T47D (cell line): Measurements from ENCODE around the gene EZH1.
"Not testable (repeated sequence)": the region's sequence is repeated elsewhere in the genome, so short reads cannot be mapped to it uniquely, and the experiment has no call there.

Experiments used
- DNase-seq, 2 experiments: peaks; one replicate each; pipeline versions ENCODE4 v3.0.0 to v3.0.0-alpha.2; 2011 to 2012; ENCODE audit warnings: low read depth in 1 of 2, low spot score in 1 of 2
- JUND ChIP-seq: IDR thresholded peaks from 2 replicates; pipeline ENCODE4 v1.6.1; 2012; ENCODE audit warnings: low read depth
- in situ Hi-C: cut with HindIII; loops from 2 replicates; pipeline ENCODE4 v1.10.0; 2016; ENCODE audit warnings: low sequenced_read_pairs, low pct_unique_long_range_greater_than_20kb

The EZH1 gene

DNA sequence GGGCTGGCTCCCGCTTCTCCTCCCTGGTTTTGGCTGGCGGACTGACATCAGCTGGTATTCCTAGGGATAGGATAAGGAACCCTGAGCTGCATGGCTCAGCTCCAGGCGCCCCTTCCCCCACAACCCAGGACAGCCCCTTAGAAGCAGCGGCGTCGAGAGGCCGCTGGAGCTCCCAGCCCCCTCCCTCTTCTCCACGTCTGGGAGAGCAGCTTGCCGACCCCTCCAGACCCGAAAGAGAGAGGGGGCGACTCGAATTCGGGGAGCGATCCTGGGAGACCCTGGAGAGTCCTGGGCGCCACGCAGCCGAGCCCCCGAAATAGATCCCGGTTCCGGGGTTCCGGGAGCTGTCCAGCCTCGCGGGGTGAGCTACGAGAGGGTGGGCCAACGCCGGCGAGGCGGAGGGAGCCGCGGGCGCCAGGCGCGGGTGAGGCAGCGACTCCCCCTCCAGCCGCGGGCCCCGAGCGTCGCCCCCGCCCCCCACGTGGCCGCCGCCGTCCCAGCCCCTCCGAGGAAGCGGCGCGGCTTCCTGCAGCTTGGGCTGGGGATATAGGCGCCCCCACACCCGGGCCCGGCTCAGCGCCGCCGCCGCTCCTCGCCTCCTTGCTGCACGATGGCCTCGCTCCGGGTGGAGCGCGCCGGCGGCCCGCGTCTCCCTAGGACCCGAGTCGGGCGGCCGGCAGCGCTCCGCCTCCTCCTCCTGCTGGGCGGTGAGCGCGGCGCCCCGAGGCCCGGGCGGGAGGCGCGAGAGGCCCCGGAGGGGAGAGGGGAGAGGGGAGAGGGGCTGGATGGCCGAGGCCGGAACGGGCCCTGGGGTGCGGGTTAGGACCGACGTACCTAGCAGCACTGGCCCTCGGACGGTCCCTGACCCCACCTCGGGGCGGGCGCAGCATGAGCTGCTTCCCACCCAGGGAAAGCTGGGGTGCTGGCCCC, 16.1 kb upstream of the EZH1 start, which contains the start of gene RAMP2:
TSS of gene RAMP2 (plus strand) at position 576 of the 930 bp plus-strand sequence. CDS start at position 611, 35 bp downstream.
- in situ Hi-C loops: no loop called here
- DNase-seq: no peak
- no peak for TF ChIP-seq JUND

DNA sequence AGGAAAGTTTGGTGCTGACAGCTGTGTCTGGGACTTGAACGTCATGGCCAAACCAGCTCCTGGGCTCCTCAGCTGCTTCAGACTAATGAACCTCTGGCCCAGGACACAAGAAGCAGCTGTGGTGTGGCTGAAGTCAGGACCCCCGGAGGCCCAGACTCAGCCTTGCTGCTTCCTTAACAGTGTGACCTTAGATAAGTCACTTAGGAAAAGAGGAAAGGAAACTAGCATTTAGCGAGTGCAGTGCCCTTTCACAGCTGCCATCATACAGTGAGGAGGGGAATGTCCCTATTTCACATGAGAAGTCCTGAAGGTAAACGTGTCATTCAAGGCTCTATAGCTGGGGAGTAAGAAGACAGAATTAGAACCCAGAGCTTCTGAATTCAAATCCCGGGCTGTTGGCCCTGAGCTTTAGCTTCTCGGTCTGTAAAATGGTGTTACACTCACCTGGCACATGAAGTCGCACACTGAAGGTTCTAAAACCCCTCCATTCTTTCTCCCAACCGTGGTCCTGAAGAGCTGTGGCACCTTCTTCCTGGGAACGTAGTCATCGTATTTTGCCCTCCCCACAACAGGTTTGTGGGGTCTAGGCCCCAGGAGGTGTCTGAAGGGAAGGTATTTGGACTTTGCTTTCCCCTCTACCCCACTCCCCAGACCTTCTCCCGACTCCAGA, 15.3 kb upstream of the EZH1 start:
- no peak for TF ChIP-seq JUND
- in situ Hi-C loops: no loop called here
- no peak for DNase-seq

DNA sequence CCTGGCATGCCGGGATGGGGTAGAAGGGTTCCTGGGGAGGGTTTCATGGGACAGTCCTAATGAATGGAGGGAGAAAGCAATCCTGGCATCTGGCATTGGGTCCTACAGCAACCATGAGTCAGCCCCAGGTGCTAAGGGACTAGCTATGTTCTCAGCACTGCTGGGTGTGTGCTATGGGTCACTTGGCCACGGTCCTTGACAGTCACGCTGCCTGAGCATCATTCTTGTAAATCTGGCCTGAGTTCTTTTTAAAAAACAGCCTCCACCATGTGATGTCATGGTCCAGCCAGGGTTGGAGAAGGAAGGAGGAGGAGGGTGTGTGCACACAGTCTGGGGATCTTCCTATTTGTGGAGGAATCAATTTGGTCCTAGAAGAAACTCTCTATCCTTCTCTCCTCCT, 9.9 kb upstream of the EZH1 start:
- no peak for DNase-seq
- in situ Hi-C loops: no loop called here
- no peak for TF ChIP-seq JUND

DNA sequence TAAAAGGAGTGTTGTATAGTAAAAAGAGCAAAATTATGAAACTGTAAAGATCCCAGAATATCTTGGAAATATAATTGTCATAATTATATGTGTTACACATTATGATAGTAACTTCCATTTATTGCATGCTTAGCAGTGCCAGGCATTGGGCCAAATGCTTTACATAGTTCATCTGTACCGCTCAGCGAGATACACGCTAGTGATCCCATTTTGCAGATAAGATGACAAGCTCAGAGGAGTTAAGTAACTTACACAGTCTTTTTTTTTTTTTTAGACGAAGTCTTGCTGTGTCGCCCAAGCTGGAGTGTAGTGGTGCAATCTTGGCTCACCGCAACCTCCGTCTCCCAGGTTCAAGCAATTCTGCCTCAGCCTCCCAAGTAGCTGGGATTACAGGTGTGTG, 6.8 kb upstream of the EZH1 start:
- TF ChIP-seq JUND: no peak
- in situ Hi-C loops: no loop called here
- DNase-seq: no peak

DNA sequence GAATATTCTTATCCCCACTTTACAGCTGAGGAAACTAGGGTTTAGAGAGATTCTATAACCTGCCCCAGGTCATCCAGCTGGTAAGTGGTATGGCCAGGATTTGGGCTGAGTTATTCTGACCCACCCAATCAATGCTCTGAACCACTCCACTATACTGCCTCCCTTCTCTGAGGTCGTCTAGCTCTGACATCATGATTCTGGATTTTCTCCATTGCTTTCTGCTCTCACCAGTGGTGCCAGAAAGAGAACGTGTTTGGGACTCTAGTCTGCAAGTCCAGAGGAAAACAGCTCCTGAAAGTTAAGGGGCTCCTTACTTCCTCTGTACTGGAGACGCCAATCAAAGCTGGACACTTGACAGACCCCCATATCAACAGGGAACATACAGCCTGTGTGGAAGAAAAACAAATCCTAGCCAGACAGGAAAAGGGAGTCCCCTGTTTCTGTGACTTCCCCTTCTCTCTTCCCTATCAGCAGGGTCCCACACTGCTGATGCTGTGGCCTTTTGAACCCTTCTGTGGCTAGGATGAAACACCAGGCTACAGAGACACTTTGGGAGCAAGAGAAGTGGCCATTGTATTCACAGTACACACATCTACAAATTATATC, 6.0 kb upstream of the EZH1 start:
- TF ChIP-seq JUND: no peak
- no peak for DNase-seq
- in situ Hi-C loops: no loop called here

DNA sequence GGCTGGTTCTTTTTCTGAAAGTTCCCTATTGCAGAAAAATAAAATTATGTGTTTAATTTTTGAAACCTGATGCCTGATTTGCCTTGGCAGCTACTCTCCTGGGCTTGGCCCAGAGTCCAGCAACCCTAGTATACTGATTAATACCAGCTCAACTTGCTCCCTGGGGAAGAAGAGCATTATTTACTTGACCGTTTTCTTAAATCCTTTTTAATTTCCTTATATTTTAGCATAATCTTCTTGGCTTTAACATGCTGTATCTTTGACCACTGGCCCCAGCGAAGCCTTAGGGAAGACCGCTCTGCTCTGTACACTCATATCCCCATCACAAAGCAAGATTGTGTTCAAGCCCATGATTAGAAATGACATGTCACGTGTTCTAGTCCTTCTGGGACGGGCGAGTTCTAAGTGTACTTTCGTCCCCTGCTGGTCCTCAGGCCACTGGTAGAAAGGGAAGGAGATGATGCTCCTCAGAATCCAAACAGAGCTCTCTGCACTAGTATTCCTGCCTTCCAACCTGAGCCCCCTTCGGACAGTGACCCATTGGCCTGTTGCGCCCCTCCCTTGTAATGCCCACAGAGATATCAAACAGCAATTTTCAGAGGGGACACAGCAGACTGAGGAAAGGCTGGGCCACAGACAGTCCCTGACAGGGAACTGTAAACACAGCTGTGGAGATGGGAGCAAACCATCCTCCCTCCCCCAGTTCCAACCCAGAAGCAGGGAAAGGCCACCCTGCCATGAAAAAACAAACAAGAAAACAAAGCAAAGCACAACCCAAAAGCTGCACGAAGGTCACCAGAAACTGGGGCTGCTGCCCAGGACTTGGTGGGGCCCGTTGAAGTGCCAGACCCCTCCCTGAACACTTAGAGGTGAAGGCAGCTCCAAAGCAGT, 4.3 kb upstream of the EZH1 start:
- DNase-seq: no peak
- in situ Hi-C loops: no loop called here

DNA sequence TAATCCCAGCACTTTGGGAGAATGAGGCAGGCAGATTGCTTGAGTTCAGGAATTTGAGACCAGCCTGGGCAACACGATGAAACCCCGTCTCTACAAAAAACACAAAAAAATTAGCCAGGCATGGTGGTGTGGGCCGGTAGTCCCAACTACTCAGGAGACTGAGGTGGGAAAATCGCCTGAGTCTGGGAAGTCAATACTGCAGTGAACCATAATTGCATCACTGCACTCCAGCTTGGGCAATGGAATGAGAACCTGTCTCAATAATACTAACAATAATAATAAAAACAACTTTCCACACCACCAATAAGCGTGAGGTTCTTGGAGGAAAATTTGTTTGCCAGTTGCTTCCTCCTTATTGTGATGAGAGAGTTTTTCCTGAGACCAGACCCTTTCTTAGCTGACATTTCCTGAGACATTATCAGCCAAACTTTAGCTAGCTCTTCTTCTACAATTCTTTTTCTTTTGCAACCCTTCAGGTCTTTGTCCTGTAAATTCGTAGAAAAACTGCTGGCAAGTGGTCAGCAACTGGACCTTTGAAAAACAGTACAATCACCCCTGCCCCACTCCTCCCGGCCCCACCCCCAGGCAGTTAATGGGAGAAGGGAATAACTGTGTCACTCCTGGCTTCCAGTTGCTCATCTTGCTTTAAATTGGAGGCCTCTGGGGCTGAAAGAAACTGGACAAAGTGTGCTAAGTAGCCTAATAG, 3.5 kb upstream of the EZH1 start:
- DNase-seq: no peak
- no peak for TF ChIP-seq JUND
- in situ Hi-C loops: no loop called here

More for the DNA sequence above, 4.3 kb upstream of the EZH1 start:
- no peak for TF ChIP-seq JUND

DNA sequence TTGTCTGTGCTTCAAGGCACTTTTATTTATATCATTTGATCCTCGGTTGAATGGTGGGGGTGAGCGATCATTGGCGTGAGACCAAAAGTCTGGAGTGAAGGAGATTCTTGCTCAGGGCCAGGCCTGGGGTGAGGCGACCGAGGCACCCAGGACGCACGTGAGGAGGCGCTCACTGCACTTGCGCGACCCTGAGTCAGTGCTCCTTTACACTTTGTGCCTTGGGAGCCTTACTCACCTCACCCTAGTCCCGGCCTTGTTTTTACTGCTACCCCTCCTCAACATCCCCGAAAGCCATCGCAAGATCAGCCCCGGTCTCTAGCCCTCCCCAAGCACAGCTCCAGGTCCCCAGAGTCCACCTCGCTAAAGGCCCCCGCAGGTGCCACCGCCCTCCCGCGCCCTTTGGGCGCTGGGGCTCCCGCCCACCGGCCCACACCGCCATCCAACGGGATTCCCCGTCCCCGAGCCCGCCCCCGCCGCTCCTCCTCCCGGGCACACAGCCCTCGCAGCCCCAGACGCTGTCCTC, 496 bp downstream of the EZH1 start:
- in situ Hi-C loops: no loop called here
- DNase-seq: peak; percentile 70 to 75
- TF ChIP-seq JUND: no peak

DNA sequence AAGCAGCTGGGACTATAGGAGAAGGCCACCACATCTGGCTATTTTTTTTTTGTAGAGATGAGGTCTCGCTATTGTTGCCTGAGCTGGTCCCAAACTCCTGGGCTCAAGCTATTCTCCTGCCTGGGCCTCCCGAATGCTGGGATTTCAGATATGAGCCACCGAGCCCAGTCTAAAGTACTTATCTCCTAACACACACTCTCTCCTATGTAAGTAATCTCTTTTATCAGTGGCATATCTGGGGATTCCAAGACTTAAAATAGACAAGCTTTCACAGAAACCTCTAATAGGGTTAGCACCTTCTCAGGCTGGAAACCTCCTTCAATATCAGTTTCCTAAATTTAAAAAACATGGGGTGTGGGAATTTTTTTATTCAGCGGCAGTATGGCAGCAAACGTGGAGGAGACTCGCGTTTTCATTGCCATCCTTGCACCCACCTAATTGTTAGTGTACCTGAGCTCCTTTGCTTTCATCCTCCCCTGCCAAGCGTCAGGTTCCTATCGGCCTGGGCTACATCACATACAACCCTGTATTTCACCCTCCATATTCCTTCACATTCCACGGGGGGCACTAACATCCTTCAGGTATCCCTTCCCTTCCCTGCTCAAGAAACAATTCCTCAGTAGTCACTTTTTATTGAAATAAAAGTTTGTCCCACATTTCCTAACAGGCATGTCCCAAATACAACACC, 1.1 kb downstream of the EZH1 start:
- TF ChIP-seq JUND: no peak
- peak in 1 of 2 experiments; percentile 38 for DNase-seq
- in situ Hi-C loops: no loop called here

DNA sequence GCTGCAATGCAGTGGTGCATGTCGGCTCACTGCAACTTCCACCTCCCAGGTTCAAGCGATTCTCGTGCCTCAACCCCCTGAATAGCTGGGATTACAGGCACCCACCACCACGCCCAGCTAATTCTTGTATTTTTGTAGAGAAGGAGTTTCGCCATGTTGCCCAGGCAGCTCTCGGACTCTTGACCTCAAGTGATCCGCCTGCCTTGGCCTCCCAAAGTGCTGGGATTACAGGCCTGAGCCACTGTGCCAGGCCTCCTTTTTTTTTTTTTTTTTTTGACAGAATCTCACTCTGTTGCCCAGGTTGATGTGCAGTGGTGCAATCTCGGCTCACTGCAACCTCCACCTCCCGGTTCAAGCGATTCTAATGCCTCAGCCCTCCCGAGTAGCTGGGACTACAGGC, 1.9 kb downstream of the EZH1 start:
- DNase-seq, in situ Hi-C loops: not testable (repeated sequence)

DNA sequence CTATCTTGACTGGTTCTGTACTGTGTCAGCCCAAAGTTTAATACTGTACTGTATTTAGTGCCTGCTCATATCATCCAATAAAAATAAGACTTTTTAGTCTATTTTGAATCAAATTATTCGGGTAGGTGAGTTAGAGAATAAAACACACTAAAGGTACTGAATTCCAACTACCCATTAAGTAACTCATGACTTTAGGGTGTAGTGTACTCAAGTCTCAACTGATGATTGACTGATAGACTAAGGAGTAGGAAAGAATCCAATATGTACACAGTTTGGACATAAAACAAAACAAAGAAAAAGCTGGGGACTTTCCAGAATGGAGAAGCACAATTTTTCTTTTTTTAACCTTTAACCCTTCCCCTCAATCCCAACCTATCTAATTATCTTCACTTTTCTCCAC, 4.1 kb downstream of the EZH1 start:
- peak; percentile 48 to 51 for DNase-seq
- TF ChIP-seq JUND: no peak
- in situ Hi-C loops: no loop called here
